ENCODE measurements around the gene TPRG1. TPM values are rescaled to one million over a fixed set of nuclear protein-coding genes. Genes with fewer than 3 reads are reported as not detected.

Gene TPRG1
- total and polyA plus RNA-seq, 2 of the 8 experiments (the other 6 are each of a cell fraction or from before 2014, with no cell fraction given): 0.37 to 0.47 TPM

DNA sequence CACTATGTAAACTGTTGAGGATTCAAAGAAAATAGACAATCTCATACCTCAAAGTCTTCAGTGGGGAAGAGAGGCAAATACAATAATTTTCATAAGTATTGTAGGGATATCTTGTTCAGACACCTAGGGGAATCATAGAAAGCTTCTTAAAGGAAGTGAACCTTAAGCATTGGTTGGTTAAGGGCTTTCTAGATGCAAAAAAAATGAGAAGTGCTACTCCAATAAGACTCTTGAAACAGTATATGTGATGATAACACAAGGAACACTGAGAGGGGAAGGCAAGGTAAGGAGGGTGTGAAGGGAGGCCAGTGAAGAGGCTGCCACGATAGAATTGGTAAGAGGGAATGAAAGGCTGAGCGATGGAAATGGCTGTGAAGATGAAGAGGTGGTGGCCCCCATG lies 104.1 kb downstream of the TPRG1 start (continued):
- TF ChIP-seq, protein P1, sequence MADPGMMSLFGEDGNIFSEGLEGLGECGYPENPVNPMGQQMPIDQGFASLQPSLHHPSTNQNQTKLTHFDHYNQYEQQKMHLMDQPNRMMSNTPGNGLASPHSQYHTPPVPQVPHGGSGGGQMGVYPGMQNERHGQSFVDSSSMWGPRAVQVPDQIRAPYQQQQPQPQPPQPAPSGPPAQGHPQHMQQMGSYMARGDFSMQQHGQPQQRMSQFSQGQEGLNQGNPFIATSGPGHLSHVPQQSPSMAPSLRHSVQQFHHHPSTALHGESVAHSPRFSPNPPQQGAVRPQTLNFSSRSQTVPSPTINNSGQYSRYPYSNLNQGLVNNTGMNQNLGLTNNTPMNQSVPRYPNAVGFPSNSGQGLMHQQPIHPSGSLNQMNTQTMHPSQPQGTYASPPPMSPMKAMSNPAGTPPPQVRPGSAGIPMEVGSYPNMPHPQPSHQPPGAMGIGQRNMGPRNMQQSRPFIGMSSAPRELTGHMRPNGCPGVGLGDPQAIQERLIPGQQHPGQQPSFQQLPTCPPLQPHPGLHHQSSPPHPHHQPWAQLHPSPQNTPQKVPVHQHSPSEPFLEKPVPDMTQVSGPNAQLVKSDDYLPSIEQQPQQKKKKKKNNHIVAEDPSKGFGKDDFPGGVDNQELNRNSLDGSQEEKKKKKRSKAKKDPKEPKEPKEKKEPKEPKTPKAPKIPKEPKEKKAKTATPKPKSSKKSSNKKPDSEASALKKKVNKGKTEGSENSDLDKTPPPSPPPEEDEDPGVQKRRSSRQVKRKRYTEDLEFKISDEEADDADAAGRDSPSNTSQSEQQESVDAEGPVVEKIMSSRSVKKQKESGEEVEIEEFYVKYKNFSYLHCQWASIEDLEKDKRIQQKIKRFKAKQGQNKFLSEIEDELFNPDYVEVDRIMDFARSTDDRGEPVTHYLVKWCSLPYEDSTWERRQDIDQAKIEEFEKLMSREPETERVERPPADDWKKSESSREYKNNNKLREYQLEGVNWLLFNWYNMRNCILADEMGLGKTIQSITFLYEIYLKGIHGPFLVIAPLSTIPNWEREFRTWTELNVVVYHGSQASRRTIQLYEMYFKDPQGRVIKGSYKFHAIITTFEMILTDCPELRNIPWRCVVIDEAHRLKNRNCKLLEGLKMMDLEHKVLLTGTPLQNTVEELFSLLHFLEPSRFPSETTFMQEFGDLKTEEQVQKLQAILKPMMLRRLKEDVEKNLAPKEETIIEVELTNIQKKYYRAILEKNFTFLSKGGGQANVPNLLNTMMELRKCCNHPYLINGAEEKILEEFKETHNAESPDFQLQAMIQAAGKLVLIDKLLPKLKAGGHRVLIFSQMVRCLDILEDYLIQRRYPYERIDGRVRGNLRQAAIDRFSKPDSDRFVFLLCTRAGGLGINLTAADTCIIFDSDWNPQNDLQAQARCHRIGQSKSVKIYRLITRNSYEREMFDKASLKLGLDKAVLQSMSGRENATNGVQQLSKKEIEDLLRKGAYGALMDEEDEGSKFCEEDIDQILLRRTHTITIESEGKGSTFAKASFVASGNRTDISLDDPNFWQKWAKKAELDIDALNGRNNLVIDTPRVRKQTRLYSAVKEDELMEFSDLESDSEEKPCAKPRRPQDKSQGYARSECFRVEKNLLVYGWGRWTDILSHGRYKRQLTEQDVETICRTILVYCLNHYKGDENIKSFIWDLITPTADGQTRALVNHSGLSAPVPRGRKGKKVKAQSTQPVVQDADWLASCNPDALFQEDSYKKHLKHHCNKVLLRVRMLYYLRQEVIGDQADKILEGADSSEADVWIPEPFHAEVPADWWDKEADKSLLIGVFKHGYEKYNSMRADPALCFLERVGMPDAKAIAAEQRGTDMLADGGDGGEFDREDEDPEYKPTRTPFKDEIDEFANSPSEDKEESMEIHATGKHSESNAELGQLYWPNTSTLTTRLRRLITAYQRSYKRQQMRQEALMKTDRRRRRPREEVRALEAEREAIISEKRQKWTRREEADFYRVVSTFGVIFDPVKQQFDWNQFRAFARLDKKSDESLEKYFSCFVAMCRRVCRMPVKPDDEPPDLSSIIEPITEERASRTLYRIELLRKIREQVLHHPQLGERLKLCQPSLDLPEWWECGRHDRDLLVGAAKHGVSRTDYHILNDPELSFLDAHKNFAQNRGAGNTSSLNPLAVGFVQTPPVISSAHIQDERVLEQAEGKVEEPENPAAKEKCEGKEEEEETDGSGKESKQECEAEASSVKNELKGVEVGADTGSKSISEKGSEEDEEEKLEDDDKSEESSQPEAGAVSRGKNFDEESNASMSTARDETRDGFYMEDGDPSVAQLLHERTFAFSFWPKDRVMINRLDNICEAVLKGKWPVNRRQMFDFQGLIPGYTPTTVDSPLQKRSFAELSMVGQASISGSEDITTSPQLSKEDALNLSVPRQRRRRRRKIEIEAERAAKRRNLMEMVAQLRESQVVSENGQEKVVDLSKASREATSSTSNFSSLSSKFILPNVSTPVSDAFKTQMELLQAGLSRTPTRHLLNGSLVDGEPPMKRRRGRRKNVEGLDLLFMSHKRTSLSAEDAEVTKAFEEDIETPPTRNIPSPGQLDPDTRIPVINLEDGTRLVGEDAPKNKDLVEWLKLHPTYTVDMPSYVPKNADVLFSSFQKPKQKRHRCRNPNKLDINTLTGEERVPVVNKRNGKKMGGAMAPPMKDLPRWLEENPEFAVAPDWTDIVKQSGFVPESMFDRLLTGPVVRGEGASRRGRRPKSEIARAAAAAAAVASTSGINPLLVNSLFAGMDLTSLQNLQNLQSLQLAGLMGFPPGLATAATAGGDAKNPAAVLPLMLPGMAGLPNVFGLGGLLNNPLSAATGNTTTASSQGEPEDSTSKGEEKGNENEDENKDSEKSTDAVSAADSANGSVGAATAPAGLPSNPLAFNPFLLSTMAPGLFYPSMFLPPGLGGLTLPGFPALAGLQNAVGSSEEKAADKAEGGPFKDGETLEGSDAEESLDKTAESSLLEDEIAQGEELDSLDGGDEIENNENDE (IDR thresholded peaks at IDR 0.05; ENCODE audit: insufficient replicate concordance, low read length): no peak

Data from H1 (cell line).